GM12878 (cell line): ENCODE results near the gene DDIT3. TPM values are rescaled to one million over a fixed set of nuclear protein-coding genes. Genes with fewer than 3 reads are reported as not detected.

Experiments
- ATAC-seq: fragments of 200-7000 bp; cut with Tn5 transposase; 3 replicates; pipeline ENCODE4 v1.9.1; 2020; ENCODE audit warnings: mild to moderate bottlenecking, moderate library complexity
- BruUV-seq: library from RNA; stranded (reverse); fragments of 400-500 nt; replicated peaks from 2 replicates; lab custom pipeline; 2021; lab: Mats Ljungman, UMichigan
- CTCF ChIA-PET: fragments of 300-600 bp; sonication (Branson Sonifier 250); formaldehyde crosslinking; extraction: SDS; loops from one replicate; lab custom pipeline; 2021; ENCODE audit warnings: inconsistent platforms; lab: Yijun Ruan, JAX
- POLR2A ChIA-PET: fragments of 350-600 bp; formaldehyde crosslinking; extraction: SDS; loops from one replicate; lab custom pipeline; 2021; ENCODE audit warnings: inconsistent platforms; lab: Charles Lee
- RAD21 ChIA-PET: fragments of 300-600 bp; sonication (Branson Sonifier 250); formaldehyde crosslinking; loops from one replicate; lab custom pipeline; 2023; ENCODE audit warnings: antibody characterized with exemption; ENCODE audit not compliant: unreplicated experiment; lab: Charles Lee
- SMC1A ChIA-PET: fragments of 300-600 bp; sonication (Branson Sonifier 250); formaldehyde crosslinking; loops from one replicate; lab custom pipeline; 2023; ENCODE audit not compliant: unreplicated experiment, uncharacterized antibody; lab: Charles Lee
- DNase-seq: peaks from one replicate; pipeline ENCODE4 v3.0.0-alpha.2; 2011; ENCODE audit warnings: low read depth, low spot score
- FAIRE-seq: peaks from 3 replicates; lab custom pipeline; 2011; peaks lifted over from hg19 to GRCh38; lab: Jason Lieb, UNC
- H2AFZ ChIP-seq: 2 replicates; pipeline ENCODE4 v1.6.0; 2011; ENCODE audit warnings: low read depth, low read length, control low read depth; ENCODE audit not compliant: control insufficient read depth
- H3K27ac ChIP-seq: 2 replicates; pipeline ENCODE4 v1.5.1; 2011; ENCODE audit warnings: control low read depth; ENCODE audit not compliant: control insufficient read depth, insufficient read depth
- H3K27me3 ChIP-seq, 2 experiments: replicated peaks in 1 of 2; 2 replicates each; pipeline versions ENCODE4 v1.6.0 to v1.6.1; 2011; ENCODE audit warnings: low read length in 1 of 2; ENCODE audit not compliant: control insufficient read depth in 2 of 2, insufficient read depth in 2 of 2
- H3K36me3 ChIP-seq, 2 experiments: 2 replicates each; pipeline ENCODE4 v1.5.1; 2011; ENCODE audit warnings: low read length in 1 of 2; ENCODE audit not compliant: control insufficient read depth in 2 of 2, insufficient read depth in 2 of 2
- H3K4me1 ChIP-seq: 2 replicates; pipeline ENCODE4 v1.6.1; 2011; ENCODE audit warnings: mild to moderate bottlenecking, low read length, moderate library complexity, mixed read lengths; ENCODE audit not compliant: control insufficient read depth, insufficient read depth
- H3K4me2 ChIP-seq: 2 replicates; pipeline ENCODE4 v1.6.0; 2011; ENCODE audit warnings: control low read depth; ENCODE audit not compliant: control insufficient read depth, insufficient read depth
- H3K4me3 ChIP-seq: fragments of 200-600 bp; sonication (generic); 2 replicates; pipeline ENCODE4 v1.5.1; 2016
- H3K79me2 ChIP-seq: 2 replicates; pipeline ENCODE4 v1.6.0; 2011; ENCODE audit warnings: low read length; ENCODE audit not compliant: control insufficient read depth, insufficient read depth
- H3K9ac ChIP-seq: 2 replicates; pipeline ENCODE4 v1.8.0; 2011; ENCODE audit warnings: low read length, control low read depth, mixed read lengths; ENCODE audit not compliant: control insufficient read depth, insufficient read depth
- H3K9me3 ChIP-seq: replicated peaks from 3 replicates; pipeline ENCODE4 v1.5.1; 2011; ENCODE audit warnings: mild to moderate bottlenecking, low read length; ENCODE audit not compliant: control insufficient read depth, insufficient read depth
- H4K20me1 ChIP-seq: 2 replicates; pipeline ENCODE4 v1.6.0; 2011; ENCODE audit not compliant: control insufficient read depth, insufficient read depth
- POLR2A ChIP-seq: IDR thresholded peaks from 2 replicates; pipeline ENCODE4 v1.6.1; 2011; ENCODE audit warnings: low read depth, mild to moderate bottlenecking, low read length
- POLR2AphosphoS5 ChIP-seq: IDR thresholded peaks from 2 replicates; pipeline ENCODE4 v1.6.1; 2011; ENCODE audit warnings: mild to moderate bottlenecking, low read length, inconsistent platforms
- WGBS: methylation state at CpG from one replicate; pipeline ENCODE4 v1.1.6; 2016; ENCODE audit warnings: low lambda C conversion rate; ENCODE audit not compliant: insufficient replicate concordance, insufficient coverage; ENCODE audit errors: missing lambda C conversion rate; 5-methylcytosine and 5-hydroxymethylcytosine counted together
- in situ Hi-C: fragments of 300-500 bp; cut with MboI; formaldehyde crosslinking; loops from 9 replicates; pipeline ENCODE4 v1.14.3; 2018; ENCODE audit warnings: mixed read lengths
- intact Hi-C: fragments of 100-400 bp; cut with micrococcal nuclease; formaldehyde crosslinking; loops from one replicate; pipeline ENCODE4 v1.14.2; 2022; ENCODE audit not compliant: unreplicated experiment
- polyA plus RNA-seq, 11 experiments: library from polyadenylated mRNA; depleted of rRNA in 4 of 11; unstranded in 6 of 11; stranded (reverse) in 5 of 11; fragments of >200 nt; fragmentation: Nextera tagmentation in 4 of 11; fragmentation: Illumina TruSeq in 1 of 11; extraction: Ambion mirVana in 4 of 11; extraction: Trizol in 1 of 11; gene quantifications; 1 replicate in 1 of 11; 2 replicates in 10 of 11; pipeline versions ENCODE4 v1.2.1 to v1.2.3, GENCODE V29; 2011 to 2016; ENCODE audit warnings: inconsistent platforms in 2 of 11, missing spikeins in 2 of 11, low read depth in 1 of 11
- total RNA-seq, 4 experiments: library from RNA; depleted of rRNA in 3 of 4; stranded (reverse); fragments of >200 nt in 3 of 4; fragmentation: Illumina TruSeq in 1 of 4; extraction: Trizol in 1 of 4; gene quantifications; 2 replicates each; pipeline versions ENCODE4 v1.2.1 to v1.2.3, GENCODE V29; 2013 to 2021
- TF ChIP-seq, protein P1 (sequence below): fragments of 150-350 bp; IDR thresholded peaks from 2 replicates; pipeline ENCODE4 v1.6.1; 2014; ENCODE audit warnings: mild to moderate bottlenecking, low read depth, low read length

The DDIT3 gene
- total and polyA plus RNA-seq, 10 of the 15 experiments (the other 5 are each of a cell fraction or from before 2014, with no cell fraction given) = 9.2 to 28.9 (median 15.5) TPM

DNA sequence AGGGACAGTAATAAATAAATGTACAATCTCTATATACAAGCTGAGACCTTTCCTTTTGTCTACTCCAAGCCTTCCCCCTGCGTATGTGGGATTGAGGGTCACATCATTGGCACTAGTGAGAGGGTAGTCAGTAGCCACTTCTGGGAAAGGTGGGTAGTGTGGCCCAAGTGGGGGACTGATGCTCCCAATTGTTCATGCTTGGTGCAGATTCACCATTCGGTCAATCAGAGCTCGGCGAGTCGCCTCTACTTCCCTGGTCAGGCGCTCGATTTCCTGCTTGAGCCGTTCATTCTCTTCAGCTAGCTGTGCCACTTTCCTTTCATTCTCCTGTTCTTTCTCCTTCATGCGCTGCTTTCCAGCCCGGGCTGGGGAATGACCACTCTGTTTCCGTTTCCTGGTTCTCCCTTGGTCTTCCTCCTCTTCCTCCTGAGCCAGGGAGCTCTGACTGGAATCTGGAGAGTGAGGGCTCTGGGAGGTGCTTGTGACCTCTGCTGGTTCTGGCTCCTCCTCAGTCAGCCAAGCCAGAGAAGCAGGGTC lies 3.6 kb downstream of the DDIT3 start:
- H3K9me3 ChIP-seq = no peaks in the 10 kb centered on the region
- H2AFZ ChIP-seq = no peak overlapping the region
- no peak overlapping the region for H3K4me3 ChIP-seq
- peaks cover 4% of the 10 kb centered on the region; the same call in 1 of the 2 replicates for H4K20me1 ChIP-seq
- RAD21 ChIA-PET = interaction anchor here (1.1 to 1.3 kb wide), 2 partner anchors 56 to 58 kb away, joined by 3 read pairs; no protein-coding TSS in a partner anchor
- FAIRE-seq (no peak), ATAC-seq (no peak), DNase-seq (no peak)
- TF ChIP-seq POLR2A (peak; percentile 51), POLR2AphosphoS5 (peak; percentile 3; the same call in 1 of the 2 replicates)
- TF ChIP-seq, protein P1, sequence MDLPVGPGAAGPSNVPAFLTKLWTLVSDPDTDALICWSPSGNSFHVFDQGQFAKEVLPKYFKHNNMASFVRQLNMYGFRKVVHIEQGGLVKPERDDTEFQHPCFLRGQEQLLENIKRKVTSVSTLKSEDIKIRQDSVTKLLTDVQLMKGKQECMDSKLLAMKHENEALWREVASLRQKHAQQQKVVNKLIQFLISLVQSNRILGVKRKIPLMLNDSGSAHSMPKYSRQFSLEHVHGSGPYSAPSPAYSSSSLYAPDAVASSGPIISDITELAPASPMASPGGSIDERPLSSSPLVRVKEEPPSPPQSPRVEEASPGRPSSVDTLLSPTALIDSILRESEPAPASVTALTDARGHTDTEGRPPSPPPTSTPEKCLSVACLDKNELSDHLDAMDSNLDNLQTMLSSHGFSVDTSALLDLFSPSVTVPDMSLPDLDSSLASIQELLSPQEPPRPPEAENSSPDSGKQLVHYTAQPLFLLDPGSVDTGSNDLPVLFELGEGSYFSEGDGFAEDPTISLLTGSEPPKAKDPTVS = no peak
- H3K4me2 ChIP-seq = no peak overlapping the region
- H3K79me2 ChIP-seq = peaks cover 27% of the 10 kb centered on the region
- 80% methylated on average over 11 of the region's 11 CpGs for WGBS
- intact Hi-C loops = no loop called here
- no TSS peak for BruUV-seq
- CTCF ChIA-PET = interaction anchor here (1.3 to 4.0 kb wide), 2 partner anchors 40 to 58 kb away, joined by 4 to 13 read pairs; no protein-coding TSS in a partner anchor
- in situ Hi-C loops = no loop called here
- no peak overlapping the region for H3K27ac ChIP-seq
- peaks cover 7% of the 10 kb centered on the region for H3K4me1 ChIP-seq
- no peaks in the 10 kb centered on the region for H3K27me3 ChIP-seq
- H3K9ac ChIP-seq = no peak overlapping the region
- POLR2A ChIA-PET = interaction anchor here (0.9 kb wide), 1 partner anchor 36 kb away, joined by 4 read pairs; no protein-coding TSS in a partner anchor
- SMC1A ChIA-PET = interaction anchor here (1.7 kb wide), 1 partner anchor 22 kb away, joined by 3 read pairs; no protein-coding TSS in a partner anchor
- H3K36me3 ChIP-seq = peaks cover 32 to 42% of the 10 kb centered on the region in 2 experiments
